ENCODE measurements around the gene ODF4. TPM values are rescaled to one million over a fixed set of nuclear protein-coding genes. Genes with fewer than 3 reads are reported as not detected.

Gene ODF4
- total RNA-seq, 1 donor from 2014 or later = not detected

DNA sequence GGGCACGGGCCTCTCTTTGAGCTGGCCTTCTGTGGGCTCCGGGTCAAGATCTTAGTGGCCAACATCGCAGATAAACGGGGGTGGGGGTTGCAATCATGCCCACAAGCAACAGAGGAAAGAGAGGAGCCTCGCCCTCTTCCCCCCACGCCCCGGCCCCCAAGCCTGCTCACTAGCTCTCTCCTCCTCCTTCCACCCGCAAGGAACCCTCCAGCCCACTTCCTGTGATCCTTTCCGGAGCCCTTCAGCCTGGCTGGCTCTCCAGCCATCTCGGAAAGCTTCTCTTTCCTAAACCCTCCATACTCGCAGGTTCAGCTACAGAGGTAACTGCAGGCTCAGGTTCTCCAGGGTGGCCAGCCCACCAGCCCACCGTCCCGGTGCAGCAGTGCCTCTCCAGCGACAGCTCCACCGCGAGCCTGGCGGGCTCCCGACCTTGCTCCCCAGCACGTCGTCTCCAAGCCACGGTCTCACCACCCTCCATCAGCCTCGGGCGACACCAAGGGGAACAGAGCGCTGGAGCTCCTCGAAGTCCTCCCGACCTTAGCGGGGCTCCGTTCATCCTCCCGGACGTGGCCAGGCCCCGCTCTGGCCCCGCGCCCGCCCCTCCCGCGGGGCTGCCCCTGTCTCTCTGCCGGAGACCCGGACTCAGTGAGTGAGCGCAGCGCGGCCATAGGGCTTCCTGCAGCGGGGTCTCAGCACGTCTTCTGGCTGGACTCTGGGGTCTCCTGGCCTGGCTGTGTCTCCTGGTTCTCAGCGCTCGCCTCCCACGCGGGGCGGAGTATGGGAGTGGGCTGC lies 12.9 kb upstream of the ODF4 start:
- Mint-ChIP-seq H3K36me3 (ENCODE audit: low read depth) (no peaks in the 10 kb centered on the region), H3K4me1 (ENCODE audit: low read depth) (peaks cover 17% of the 10 kb centered on the region), H3K4me3 (ENCODE audit: unreplicated experiment) (peak overlapping the region; percentile 72), H3K27ac (ENCODE audit: unreplicated experiment) (no peak overlapping the region), H3K27me3 (ENCODE audit: low read depth) (no peaks in the 10 kb centered on the region), H3K9me3 (ENCODE audit: low read depth) (no peaks in the 10 kb centered on the region)
- TF ChIP-seq, protein P1, sequence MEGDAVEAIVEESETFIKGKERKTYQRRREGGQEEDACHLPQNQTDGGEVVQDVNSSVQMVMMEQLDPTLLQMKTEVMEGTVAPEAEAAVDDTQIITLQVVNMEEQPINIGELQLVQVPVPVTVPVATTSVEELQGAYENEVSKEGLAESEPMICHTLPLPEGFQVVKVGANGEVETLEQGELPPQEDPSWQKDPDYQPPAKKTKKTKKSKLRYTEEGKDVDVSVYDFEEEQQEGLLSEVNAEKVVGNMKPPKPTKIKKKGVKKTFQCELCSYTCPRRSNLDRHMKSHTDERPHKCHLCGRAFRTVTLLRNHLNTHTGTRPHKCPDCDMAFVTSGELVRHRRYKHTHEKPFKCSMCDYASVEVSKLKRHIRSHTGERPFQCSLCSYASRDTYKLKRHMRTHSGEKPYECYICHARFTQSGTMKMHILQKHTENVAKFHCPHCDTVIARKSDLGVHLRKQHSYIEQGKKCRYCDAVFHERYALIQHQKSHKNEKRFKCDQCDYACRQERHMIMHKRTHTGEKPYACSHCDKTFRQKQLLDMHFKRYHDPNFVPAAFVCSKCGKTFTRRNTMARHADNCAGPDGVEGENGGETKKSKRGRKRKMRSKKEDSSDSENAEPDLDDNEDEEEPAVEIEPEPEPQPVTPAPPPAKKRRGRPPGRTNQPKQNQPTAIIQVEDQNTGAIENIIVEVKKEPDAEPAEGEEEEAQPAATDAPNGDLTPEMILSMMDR (IDR thresholded peaks at IDR 0.05) = peak; percentile 11
- DNase-seq (ENCODE audit: low spot score) = no peak

DNA sequence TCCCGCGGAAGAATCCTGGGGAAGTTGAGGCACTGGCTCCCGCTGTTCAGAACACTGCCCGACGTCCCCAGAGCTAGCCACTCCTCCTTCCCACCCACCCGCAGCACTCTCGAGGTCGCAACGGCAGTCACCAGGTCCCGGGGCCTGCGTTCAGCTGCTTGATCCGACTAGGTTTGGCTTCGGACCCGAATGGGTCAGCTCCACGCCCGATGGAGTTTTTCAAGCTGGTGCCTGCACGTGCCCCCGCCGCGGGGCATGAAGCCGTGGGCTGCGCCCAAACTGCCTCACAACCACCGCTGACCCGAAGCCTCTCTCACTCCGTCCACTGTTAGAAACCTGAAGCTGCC lies 12.4 kb upstream of the ODF4 start:
- H3K9me3 Mint-ChIP-seq (ENCODE audit: low read depth) = no peaks in the 10 kb centered on the region
- TF ChIP-seq, protein P1 (IDR thresholded peaks at IDR 0.05) = no peak
- no peak overlapping the region for H3K27ac Mint-ChIP-seq (ENCODE audit: unreplicated experiment)
- H3K4me1 Mint-ChIP-seq (ENCODE audit: low read depth) = peaks cover 15% of the 10 kb centered on the region
- H3K36me3 Mint-ChIP-seq (ENCODE audit: low read depth) = no peaks in the 10 kb centered on the region
- no peaks in the 10 kb centered on the region for H3K27me3 Mint-ChIP-seq (ENCODE audit: low read depth)
- DNase-seq (ENCODE audit: low spot score) = no peak
- peak overlapping the region; percentile 72 for H3K4me3 Mint-ChIP-seq (ENCODE audit: unreplicated experiment)

DNA sequence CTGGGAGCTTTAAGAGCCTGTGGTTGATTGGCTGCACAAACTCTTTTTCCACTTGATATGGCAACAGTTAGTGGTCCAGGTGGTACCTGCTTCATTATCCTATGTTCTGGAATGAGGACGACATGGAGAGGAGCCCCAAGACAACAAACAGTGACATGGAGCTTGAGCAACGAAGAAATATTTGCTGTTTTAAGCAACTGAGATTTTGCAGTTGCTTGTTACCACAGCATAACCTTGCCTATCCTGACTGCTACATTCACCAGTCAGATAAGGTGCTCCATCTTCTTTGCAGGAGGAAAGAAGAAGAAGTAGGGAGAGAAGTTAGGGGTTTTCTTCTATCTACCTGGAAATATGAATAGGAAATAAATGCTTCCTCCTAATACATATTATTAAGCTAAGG lies 7.5 kb upstream of the ODF4 start:
- TF ChIP-seq, protein P1 (IDR thresholded peaks at IDR 0.05) = no peak

DNA sequence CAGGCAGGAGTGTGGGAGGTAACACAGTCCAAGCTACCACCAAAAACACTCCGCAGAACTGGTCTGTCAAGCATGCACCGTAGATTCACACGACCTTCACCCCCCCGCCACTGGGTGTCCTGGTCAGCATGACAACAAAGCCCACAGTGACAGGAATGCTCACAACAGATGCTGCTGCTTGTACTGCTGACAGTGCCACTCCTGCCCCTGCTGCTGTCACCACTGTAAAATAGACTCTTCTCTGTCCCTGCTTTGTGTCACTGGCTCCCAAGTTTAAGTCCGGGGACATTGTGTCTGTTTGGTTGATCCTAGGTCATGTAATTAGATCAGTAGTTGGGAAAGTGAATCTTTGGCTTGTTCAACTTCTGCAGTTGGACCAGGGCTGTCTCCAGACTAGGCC lies 7.0 kb upstream of the ODF4 start:
- TF ChIP-seq, protein P1 (IDR thresholded peaks at IDR 0.05) = no peak
- no peaks in the 10 kb centered on the region for H3K4me1 Mint-ChIP-seq (ENCODE audit: low read depth)
- H3K9me3 Mint-ChIP-seq (ENCODE audit: low read depth) = no peaks in the 10 kb centered on the region
- no peak overlapping the region for H3K27ac Mint-ChIP-seq (ENCODE audit: unreplicated experiment)
- no peaks in the 10 kb centered on the region for H3K27me3 Mint-ChIP-seq (ENCODE audit: low read depth)
- no peaks in the 10 kb centered on the region for H3K36me3 Mint-ChIP-seq (ENCODE audit: low read depth)
- no peak for DNase-seq (ENCODE audit: low spot score)
- H3K4me3 Mint-ChIP-seq (ENCODE audit: unreplicated experiment) = no peak overlapping the region

More for the DNA sequence above, 7.5 kb upstream of the ODF4 start:
- H3K36me3 Mint-ChIP-seq (ENCODE audit: low read depth) = no peaks in the 10 kb centered on the region
- no peak overlapping the region for H3K4me3 Mint-ChIP-seq (ENCODE audit: unreplicated experiment)
- no peak for DNase-seq (ENCODE audit: low spot score)
- H3K27me3 Mint-ChIP-seq (ENCODE audit: low read depth) = no peaks in the 10 kb centered on the region
- peaks cover 4% of the 10 kb centered on the region for H3K4me1 Mint-ChIP-seq (ENCODE audit: low read depth)
- H3K27ac Mint-ChIP-seq (ENCODE audit: unreplicated experiment) = no peak overlapping the region
- no peaks in the 10 kb centered on the region for H3K9me3 Mint-ChIP-seq (ENCODE audit: low read depth)

DNA sequence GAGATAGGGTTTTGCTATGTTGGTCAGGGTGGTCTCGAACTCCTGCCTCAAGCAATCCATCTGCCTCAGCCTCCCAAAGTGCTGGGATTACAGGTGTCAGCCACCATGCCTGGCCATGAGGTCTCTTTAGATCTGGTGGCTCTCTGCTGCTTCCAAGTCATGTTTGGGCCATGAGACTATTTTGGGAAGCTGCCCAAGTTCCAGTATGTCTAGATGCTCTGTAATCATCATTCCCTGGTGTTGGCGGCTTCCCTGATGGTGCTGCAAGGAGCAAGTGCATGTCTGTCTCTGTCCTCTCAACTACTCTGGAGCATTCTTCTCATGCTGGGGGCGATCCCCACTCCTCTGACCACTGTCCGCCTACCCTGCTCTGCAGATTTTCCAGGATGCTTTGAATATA lies 6.4 kb upstream of the ODF4 start:
- Mint-ChIP-seq H3K4me1 (ENCODE audit: low read depth) (no peaks in the 10 kb centered on the region), H3K9me3 (ENCODE audit: low read depth) (no peaks in the 10 kb centered on the region), H3K27me3 (ENCODE audit: low read depth) (no peaks in the 10 kb centered on the region), H3K36me3 (ENCODE audit: low read depth) (no peaks in the 10 kb centered on the region), H3K27ac (ENCODE audit: unreplicated experiment) (no peak overlapping the region), H3K4me3 (ENCODE audit: unreplicated experiment) (no peak overlapping the region)
- no peak for DNase-seq (ENCODE audit: low spot score)
- TF ChIP-seq, protein P1 (IDR thresholded peaks at IDR 0.05) = no peak

Measured in chondrocyte (in vitro differentiated cells).